Stimulated activated CD8-positive, alpha-beta memory T cell treated with anti-CD3 and anti-CD28 coated beads, Interleukin-15, amount 100 ng/mL, for 4 hours (primary cell): Measurements from ENCODE around the gene WNT7B.

Experiments used
- DNase-seq, 2 donors: peaks; one replicate each; pipeline ENCODE4 v3.0.0-alpha.2; 2020; ENCODE audit warnings: low read depth in 2 of 2

The WNT7B gene

DNA sequence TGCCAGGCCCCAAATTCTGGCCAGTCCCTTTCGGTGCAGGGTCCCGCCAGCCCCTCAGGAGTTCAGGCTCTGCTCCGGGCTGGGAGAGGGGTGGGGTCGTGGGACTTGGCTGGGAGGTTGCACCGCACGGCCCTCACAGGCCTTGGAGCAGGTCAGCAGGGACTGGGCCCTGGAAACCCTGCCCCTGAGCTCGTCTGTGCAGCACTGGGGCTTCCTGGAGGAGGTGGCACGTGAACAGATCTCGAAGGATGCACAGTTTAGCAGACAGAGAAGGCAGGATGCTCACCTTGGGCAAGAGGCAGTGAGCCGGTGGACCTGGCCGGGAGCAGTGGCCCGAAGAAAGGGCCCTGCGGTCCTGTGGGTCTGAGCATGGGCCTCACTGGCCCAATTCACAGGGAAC is 70.0 kb downstream of the WNT7B start:
- no peak for DNase-seq

DNA sequence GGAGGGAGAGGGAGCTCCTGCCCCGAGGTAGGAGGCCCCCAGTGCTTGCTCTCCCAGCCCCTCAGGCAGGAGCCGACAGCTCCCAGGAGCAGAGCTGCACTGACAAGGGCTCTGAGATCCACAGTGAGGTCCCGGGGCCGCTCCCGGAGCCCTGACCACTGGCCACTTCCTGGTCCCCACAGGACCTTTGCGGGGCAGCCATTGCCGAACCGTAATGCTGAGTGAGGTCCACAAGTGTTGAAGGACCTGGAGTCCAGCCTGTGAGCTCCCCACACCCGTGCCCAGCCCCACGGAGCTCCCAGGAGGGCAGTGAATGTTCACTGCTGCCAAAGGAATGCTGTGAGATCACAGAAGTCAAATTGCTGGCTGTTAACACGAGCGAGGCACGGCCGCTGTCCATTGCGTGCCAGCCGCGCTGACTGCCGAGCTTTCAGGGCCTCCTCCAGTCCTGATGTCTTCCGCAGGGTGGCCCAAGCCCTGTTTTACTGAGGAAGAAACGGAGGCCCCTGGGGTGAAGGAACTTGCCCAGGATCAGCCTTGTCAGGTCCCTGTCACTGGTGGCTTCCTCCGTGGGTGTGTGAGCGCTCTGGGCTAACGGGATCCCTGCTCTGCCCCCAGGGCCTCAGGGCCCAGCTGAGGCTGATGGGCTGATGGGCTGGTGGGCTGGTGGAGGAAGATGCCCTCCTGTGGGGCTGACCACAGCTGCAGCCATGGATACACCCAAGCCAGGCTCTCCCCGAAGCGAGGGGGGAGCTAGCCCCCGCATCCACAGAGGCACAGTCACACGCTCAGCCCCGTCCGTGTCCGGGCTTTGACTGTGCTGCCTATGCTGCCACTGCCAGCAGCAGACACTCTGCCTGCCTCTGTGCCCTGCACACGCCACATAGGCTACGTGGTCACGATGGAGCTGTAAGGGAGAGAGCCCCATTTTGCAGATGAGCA is 70.8 kb downstream of the WNT7B start:
- DNase-seq = no peak

DNA sequence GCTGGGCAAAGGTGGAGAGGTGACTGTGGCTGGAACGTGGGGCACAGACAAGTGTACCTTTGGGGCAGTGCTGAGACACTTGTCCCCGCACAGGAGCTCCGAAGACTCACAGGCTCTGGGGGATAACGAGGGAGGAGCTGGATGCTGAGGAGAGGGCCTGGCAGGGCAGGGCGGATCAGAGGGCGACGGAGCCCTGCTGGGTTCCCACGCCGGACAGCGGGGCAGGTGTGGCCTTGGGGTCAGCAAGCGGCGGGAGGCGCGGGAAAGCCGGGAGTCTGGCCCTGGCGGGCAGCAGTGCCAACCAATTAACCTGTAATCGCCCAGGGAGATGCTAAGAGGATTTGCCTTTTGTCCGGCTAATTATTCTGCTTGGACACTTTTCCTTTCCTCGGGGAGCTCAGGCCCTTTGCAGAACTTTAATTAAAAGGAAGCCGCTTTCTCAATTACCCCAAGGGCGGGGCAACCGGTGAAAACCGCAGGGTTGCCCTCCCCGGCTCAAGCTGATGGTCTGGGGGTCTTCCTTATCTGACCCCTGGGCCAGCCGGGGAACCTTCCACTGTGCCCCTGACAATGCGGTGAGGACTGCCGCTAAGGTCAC is 71.5 kb downstream of the WNT7B start:
- DNase-seq = no peak

DNA sequence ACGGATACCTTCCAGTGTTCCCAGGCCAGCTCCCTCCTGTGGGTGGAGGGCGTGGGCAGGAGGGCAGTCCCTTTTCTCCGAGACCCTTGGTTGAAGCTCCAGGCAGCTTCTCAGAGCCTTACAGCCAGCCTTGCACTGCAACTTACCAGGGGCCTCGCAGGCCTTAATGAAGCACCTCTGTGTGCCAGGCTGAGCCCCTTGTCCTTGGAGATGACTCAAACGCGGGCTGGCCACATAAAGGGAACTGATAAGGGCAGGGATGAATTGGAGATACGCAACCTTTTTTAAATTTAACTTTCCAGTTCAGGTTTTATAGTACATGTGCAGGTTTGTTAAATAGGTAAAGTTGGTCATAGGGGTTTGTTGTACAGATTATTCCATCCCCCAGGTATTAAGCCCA is 72.7 kb downstream of the WNT7B start:
- DNase-seq = no peak

DNA sequence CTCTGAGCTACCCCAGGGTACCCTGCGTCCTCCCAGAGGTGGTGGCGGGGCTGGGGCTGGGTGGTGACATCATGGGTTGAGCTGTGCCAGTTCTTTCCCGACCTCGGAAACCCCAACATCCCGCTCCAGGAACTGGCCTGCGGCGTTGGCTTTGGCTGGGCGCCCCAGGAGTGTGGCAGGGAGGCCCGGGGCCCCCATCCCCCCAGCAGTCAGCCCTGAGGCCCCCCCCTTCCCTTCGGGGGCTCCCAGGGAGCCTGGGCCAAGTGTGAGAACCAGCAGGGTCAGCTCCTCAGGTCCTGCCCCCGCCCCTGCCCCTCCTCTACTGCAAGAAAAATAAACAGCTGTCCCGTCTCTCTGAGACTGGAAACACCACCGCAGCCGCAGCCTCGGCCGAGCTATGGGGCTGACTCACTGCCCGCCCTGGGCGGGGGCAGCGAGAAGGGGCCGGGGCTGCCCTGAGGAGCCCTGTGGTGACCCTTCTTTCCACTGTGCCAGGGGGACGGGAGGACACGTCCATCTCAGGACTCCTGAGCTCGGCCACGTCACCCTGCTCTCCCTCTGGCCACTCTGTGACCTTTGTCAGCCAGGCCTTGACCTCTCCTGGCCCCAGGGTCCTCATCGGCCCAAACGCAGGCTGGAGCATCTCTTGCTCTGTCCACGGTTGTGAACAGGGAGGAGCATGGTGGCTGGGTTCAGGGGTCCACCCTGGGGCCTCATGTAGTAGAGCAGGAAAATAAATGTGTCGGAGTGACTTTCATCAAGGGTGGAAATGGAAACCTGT is 73.4 kb downstream of the WNT7B start:
- DNase-seq = no peak

DNA sequence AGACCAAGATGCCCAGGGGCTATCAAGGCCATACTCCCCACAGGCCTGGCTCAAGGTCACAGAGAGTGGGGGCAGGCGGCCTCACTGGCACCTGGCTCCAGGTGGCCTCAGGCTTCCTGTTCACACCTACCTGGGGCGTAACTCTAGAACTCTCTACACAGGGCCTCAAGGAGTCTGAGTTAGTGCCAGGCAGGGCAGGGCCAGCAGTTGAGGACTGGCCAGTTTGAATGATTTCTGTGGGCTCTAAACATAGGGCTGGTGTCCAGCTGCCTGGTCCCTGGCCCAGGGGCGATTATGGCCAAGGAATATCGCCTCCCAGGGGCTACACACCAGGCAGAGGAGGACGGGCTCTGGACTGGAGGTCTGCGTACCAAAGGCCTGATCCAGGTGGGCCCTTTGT is 79.2 kb downstream of the WNT7B start:
- DNase-seq = no peak

DNA sequence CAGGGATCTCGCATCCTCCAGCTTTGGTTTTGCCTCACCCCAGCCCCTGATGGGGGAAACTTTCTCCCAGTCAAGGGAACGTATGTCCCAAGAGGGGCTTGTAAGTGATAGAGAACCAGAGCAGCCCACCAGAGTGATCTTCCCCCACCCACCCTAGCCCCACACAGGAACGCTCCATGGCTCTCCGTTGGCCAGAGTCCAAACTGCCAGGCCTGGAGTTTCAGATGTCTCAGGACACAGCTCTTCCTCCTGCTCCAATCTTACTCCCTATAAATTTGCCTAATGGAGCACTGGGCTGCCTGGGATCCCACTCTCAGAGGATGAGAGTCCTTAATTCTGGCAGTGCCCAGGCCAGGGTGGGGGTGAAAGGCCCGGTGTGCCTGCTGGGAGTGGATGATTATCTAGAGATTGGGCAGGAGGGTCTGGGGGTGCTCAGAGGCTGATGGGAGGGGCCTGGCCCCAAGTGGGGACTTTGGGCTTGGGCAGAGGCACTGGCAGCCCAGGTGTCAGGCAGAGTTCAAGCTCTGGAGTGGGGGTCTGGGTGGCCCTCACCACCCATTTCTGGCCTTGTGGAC is 79.9 kb downstream of the WNT7B start:
- DNase-seq = no peak

DNA sequence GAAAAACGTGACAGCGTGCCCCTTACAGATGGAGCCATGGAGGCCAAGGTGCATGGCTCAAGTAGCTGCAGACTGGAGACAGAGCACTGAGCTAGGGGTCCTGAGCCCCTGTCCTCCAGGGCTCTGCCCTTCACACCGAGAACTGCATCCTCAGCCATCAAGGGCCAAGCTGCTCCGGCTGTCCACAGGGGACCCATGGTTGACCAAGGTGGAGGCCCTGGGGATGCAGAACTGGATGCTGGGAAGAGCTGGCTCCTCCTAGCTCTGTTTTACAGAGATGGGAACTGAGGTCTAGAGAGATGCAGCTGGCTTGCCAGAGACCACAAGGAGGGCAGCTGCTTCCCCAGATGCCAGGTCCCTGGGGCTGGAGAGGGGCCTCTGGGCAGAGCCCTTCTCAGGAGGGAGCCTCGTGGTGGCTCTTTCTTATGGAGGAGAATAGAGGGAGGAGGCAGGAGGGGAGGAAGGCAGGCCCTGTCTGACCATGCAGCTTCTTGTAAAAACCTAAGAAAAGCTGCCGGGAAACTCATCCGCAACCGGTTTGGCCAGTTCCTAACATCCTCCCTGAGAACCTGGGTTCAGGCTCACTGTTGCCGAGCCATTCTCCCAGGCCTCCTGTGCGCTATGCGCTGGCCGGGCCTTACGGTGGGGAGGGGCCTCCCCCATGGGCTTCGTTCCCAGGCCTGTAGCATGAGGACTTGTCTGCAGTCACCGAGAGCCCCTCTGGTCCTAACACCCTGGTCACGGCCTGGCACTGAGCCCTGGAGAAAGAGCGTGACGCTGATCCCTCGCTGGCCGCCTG is 80.6 kb downstream of the WNT7B start:
- no peak for DNase-seq

DNA sequence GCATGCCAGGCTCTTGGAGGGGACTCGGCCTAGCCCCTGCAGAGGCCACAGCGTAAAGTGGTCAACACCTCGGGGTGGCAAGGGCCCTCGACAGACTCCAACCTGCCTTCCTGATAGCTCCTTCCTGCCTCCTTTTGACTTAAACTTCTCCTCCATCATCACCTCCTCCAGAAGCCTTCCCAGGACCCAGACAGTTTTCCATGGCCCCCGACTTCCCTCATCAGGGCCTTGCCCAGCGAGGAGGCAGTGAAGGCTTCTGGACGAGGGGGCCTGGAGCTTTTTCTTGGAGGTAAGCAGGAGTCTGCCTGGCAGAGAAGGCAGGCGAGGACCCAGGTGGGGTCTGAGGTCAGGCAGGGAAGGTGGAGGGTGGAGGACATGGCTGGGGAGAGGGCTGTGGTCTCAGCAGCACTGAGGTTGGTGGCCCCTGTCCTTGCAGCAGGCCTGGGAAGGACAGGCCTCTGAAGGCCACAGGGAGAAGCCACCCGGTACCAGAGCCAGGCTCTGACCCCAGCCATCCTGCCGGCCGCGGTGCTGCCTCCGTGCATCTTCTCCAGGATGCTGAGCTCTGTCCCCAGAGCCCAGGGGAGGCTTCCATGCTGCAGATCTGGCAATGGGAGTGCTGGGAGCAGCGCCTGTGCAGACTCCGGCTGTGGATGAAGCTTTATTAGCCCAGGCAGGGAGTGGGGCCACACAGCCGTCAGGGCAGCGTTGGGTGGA is 81.4 kb downstream of the WNT7B start:
- no peak for DNase-seq

DNA sequence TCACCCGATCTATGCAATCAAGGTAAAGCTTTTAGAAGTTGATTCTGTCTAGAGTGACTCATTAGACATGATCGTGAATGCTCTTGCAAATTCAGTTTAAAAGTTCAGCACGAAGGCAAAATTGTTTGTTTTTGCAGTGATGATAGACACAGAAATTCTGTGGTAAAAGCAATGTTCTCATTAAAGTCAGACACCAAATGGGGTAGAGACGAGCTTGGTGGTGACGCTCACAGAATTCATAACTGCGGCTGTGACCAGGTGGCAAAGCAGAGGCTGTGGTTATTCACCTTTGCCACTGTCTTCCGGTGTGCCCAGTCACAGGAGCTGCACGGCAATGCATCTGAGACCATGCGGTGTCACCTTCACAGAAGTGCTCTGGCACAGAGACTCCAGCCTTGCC is 83.4 kb downstream of the WNT7B start:
- DNase-seq = no peak

DNA sequence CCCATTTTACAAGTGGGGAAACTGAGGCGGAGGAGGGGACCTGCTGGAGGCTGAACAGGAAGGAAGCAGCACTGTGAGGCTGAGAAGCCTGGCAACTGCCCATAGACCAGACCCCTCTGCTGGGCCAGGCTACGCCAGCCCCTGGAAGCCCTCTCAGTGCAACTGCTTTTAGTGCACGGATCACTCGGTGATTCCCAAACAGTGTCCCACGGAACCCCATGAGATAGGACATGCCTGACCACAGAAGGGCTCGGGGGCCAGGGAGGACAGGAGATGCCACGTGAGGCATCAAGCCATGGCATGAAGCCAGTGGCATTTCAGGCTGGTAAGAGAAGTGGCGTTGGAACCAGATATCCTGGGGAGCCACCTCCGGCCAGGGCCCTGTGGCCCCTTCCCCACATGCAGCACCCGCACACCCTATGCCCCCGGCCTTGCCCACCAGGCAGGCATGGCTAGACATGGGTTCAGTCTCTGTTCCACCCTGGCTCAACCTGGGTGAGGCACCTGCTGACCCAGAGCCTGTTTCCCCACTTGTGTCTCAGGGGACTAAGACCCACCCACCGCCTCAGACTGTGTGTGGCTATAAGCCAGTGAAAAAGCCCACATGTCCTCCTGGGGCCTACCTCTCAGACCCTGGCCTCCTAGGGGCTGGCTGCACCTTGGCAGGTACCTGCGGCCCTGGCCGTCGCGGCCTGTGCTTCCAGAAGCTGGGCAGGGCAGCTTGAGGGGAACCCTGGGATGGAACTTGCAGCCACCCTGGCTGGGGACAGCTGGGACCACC is 84.1 kb downstream of the WNT7B start:
- no peak for DNase-seq

DNA sequence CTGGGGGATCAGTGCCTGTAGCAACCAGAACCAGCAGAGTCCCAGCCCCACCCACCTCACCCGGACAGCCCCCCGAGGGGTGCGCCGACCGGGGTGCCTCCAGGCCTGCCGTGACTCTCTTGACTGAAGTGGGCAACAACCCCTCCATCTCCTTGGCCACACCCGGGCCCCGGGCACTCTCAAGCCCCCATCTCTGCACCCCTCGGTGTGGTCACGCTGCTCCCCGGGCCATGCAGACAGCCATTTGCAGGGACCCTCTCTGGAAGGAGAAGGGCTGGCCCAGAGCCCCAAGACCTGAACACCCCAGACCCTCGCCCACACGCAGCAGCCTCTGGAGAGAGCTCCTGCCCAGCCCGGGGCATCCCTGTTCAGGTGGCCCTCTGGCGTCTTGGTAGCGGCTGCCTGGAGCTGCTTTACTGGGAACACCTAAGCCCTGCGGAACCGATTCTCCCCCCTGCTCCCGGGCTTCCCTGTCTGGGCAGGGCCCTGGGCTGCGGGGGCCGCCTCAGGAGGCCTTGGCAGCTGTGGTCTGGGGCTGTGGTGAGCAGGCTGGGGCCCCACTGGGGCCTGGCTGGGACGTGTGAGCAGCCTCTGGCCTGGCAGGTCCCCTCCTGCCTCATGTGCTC is 84.9 kb downstream of the WNT7B start:
- DNase-seq = no peak

DNA sequence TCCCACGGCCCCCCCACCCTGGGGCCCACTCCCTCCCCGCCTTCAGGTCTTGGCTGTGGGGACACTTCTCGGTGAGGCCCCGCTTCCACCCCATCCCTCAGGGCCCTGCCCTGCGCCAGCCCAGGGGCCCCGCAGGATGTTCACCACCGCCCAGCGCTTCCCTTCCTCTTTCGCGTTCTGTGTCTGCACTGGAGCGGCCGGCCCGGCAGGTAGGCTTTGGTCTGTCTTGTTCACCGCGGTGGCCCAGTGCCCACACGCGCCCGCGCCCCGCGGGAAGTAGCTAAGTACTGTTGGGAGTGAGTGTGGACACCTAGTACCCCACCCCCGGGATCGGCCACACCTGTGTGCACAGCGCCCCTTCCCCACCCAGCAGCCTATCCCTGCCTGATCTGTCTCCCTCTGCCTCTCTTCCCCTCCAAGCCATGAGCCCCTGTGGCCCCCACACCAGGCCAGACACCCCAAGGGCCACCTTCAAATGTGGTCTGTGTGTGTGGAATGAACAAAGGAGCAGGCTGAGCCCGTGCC is 85.4 kb downstream of the WNT7B start:
- DNase-seq = no peak

DNA sequence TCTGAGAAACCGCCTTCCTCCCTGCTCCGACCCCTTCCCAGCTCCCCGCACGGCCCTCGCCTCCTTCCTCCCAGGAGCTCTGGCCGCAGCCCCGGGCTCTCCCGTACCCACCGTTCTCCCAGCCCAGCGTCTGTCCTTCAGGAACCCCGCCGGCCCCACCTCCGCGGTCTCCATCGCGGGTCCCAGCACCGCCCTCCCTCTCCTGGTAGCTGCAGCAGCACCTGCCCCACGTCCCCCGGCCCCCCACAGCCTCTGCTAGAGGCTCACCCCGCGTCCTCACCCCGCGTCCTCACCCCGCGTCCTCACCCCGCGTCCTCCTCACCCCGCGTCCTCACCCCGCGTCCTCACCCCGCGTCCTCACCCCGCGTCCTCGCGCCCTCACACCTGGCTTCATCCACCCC is 85.9 kb downstream of the WNT7B start:
- no peak for DNase-seq

DNA sequence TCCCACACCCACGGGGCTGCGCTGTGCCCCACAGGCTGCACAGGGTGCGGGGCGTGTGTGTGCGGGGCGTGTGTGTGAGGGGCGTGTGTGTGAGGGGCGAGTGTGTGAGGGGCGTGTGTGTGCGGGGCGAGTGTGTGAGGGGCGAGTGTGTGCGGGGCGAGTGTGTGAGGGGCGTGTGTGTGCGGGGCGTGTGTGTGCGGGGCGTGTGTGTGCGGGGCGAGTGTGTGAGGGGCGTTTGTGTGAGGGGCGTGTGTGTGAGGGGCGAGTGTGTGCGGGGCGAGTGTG is 86.7 kb downstream of the WNT7B start:
- DNase-seq = no peak

DNA sequence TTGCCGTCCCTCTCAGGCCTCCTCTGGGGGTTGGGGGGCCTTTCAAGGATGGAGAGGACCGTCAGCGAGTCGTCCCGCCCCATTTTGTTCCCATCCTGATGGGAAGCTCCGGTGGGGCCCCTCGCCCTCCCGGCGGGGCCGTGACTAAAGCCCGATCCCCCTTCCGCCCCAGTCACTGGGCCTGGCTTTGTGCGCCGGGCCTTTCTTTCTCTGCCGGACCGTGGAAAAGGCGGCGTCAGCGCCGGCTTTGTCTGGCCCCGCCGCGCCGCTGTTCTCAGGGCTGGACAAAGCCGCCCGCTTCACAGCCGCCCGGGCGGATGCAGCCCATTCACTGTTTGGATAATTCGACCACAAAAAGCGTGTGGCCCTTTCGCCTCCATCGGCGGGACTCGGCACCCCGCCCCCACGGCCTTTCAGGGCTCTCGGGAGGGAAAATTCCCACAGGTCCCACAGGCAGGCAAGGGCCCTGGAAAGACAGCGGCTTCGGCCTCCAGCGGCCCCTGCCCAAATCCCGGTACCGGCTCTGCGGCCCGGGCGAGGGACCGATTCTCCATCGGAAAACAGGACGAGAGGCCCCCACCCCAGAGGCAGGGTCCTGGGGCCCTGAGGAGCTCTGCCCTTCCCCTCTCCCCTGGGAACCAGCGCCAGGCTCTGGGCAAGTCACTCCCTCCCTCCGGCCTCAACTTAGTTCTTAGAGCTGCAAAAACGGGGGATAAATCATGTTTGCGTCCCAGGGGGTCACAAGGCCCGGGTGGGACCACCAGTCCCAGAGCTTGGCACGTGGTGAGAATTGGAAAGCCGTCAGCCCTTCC is 87.2 kb downstream of the WNT7B start:
- DNase-seq = no peak

DNA sequence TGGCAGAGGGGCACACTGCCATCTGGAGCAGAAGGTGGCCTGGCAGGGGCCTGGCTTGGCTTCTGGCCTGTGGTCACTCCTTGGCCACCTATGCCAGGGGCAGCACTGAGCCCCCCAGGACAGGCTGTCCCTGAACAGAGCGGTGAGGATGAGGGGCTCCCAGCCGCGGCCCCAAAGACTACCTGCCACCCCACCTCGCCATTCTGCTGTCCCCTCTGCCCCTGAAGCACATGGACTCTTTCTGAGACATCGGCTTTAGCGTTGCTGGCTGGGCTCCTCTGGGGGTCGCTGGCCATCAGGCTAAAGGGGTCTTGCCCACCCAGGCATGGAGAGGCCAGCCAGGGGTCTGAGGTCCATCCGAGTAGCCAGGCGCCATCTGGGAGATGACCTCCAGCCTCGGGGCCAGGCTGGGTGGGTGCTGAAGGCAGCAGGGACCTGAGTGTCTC is 87.8 kb downstream of the WNT7B start:
- DNase-seq = no peak

DNA sequence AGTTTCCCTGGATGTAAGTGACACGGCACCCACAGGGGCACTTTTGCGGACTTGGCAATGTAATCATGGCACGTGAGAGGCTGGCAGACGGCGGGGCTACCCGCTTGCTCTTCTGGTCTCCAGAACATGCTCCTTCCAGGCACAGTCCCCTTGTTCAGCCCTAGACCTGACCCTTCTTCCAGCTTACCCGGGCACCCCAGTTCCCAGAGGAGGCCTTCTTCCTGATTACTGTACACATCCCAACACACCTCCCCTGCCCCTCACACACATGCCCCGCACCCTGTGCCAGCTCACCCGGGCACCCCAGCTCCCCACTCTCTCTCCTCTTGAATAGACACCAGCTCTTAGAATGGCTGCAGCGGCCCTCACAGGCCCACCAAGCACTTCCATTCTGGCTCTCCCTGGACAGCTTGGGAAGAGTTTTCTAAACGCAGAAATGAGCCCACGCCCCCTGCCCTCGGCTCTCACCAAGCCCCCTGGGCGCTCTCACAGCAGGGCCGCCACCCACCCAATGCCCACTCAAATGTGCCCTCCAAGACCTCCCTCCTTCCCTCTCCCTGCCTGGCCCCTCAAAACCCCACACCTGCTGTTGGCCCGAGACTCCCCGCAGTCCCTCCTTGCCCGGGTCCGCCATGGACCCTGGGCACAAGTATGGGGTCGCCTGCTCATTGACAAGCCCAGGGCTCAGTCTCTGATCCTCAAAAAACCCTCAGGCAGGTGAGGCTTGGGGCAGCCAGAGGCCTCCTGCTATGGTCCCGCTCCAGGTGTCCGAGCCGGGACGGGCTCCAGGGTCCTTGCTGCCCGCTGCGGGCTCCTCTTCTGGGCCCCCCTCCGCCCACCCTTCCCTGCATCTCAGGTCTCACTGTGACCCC is 88.5 kb downstream of the WNT7B start:
- no peak for DNase-seq
